Thyroid gland (tissue), 4 donors: ENCODE data around the gene ZFAND4.

Experiments
- POLR2A ChIP-seq, 2 donors: fragments of 450-650 bp; IDR thresholded peaks; one replicate each; pipeline ENCODE4 v1.6.1; 2017; ENCODE audit warnings: antibody characterized with exemption in 2 of 2, mild to moderate bottlenecking in 2 of 2, moderate library complexity in 1 of 2
- TF ChIP-seq, protein P1 (sequence below), 6 experiments: fragments of 200-600 bp in 3 of 6; fragments of 450-650 bp in 3 of 6; sonication (generic) in 3 of 6; IDR thresholded peaks; one replicate each; pipeline ENCODE4 v1.5.1; 2016 to 2019; ENCODE audit warnings: antibody characterized with exemption in 6 of 6, mild to moderate bottlenecking in 2 of 6, inconsistent platforms in 1 of 6, moderate library complexity in 1 of 6

DNA sequence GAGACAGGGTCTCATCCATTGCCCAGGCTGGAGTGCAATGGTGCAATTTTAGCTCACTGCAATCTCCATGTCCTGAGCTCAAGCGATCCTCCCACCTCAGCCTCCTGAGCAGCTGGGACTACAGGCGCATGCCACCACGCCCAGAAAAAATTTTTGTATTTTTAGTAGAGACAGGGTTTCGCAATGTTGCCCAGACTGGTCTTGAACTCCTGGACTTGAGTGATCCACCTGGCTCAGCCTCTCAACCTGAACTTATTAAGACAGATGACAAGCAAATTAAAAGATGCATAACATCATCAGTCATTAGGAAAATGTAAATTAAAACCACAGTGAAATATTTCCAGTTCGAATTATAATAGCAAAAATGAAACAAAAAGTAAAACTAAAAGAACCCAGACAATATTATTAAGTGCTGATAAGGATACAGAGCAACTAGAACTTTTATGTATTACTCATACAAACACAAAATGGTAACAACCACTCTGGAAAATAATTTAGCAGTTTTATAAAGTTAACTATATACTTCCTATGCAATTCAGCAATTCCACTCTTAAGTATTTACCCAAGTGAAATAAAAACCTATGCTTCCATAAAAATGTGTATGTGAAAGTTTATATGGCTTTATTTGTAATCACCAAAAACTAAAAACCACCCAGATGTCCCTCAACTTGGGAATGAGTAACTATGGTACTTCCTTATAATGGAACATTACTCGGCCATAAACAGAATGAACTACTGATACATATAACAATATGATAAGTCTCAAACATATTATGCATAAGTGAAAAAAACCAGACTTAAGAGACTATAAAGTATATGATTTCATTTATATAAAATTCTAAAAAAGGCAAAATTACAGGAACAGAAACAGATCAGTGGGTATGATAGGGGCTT lies 15.3 kb downstream of the ZFAND4 start:
- TF ChIP-seq, protein P1, sequence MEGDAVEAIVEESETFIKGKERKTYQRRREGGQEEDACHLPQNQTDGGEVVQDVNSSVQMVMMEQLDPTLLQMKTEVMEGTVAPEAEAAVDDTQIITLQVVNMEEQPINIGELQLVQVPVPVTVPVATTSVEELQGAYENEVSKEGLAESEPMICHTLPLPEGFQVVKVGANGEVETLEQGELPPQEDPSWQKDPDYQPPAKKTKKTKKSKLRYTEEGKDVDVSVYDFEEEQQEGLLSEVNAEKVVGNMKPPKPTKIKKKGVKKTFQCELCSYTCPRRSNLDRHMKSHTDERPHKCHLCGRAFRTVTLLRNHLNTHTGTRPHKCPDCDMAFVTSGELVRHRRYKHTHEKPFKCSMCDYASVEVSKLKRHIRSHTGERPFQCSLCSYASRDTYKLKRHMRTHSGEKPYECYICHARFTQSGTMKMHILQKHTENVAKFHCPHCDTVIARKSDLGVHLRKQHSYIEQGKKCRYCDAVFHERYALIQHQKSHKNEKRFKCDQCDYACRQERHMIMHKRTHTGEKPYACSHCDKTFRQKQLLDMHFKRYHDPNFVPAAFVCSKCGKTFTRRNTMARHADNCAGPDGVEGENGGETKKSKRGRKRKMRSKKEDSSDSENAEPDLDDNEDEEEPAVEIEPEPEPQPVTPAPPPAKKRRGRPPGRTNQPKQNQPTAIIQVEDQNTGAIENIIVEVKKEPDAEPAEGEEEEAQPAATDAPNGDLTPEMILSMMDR (IDR thresholded peaks at IDR 0.05): no peak
- no peak for TF ChIP-seq POLR2A (IDR thresholded peaks at IDR 0.05)
